GM19467 (cell line): ENCODE data around the gene TXLNB.
A peak's percentile ranks its signal among the peaks of the same experiment; 100 is the strongest.

Experiments
- ATAC-seq: cut with Tn5 transposase; IDR thresholded peaks from one replicate; pipeline ENCODE4 v1.9.1; 2021; ENCODE audit warnings: mild to moderate bottlenecking, moderate library complexity; ENCODE audit not compliant: unreplicated experiment

The TXLNB gene

DNA sequence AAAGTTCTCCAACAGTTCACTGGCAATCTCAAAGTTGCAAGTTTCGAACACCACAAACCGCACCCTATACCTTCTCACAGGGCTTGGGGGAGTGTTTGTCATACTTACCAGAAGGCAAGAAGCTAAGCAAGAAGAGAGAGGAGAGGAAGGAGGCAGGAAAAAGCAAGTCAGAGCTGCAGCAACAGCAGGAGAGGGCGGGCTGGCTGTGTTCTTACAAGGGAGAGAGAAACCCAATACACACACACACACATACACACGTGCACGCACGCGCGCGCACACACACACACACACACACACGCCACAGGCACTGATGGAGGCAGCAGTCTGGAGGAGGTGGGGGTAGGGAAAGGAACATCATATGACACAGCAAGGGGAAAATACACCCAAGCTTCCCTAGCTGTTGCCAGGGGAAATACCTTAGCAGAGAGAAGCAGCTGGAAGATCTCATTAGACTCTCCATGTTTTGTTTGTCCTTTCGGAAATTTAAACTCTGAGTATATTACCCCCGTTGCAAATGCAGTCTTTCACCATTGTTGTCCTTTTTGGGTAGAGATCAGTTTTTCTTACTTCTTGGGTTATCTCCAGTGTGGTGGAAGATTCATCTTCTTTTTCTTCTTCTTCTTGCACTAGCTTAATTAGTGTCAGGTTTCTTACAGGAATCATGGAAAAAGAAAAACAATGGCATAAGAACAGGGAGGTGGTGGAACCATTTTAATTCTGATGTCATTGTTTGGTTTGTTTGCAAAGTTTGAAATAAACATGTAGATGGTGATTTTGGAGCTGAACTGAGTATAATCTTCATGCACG is at the start of gene TXLNB:
Gene TXLNB (minus strand): TSS at position 186 of the 807 bp plus-strand sequence. CDS start 3,099 bp downstream, outside the sequence.
- peak; percentile 65 for ATAC-seq

DNA sequence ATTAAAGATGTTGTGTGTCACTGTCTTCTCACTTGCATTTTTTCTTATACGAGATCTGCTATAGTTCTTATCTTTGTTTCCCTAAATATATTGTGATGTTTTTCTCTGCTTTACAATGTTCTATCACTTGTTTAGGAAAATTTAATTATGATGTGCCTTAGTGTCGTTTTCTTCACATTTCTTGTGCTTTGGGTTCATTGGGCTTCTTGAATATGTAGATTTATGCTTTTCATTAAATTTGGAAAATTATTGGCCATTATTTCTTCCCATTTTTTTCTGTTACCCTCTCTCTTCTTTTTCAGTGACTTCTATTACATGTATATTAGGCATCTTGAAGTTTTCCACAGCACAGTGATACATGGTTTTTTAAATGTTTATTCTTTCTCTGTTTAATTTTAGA is 49.3 kb upstream of the TXLNB start:
- ATAC-seq: no peak

DNA sequence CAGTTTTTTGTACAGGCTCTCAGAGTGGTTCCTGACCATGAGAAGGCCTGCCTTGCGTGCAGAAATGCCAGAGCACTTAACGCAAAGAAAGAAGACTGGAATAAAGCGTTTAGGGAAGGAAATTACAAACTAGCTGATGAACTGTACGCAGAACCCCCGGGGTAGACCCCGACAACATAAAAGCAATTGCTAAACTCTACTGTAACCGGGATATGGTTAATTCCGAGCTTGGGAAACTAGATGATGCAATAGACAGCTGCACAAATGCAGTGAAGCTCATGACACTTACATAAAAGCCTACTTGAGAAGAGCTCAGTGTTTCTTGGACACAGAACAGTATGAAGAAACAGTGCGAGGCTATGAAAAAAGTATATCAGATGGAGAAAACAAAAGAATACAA is 47.0 kb upstream of the TXLNB start:
- ATAC-seq: no peak

DNA sequence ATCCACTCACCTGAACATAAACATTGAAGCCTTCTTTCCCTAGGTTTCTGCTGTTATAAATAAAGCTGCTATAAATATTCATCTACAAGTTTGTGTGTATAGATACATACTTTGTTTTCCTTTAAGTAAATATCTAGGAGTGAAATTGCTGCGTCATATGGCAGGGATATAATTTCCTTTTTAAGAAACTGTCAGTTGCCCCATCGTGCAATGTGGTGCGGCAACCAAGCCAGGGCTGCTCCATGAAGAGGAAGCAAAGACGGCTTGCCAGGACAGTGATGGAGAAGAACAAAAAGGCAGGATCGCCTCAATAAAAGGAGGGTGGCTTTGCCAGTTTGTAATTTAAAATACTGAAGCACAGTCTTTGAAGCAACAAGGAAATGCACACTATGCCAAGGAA is 46.0 kb upstream of the TXLNB start:
- no peak for ATAC-seq

DNA sequence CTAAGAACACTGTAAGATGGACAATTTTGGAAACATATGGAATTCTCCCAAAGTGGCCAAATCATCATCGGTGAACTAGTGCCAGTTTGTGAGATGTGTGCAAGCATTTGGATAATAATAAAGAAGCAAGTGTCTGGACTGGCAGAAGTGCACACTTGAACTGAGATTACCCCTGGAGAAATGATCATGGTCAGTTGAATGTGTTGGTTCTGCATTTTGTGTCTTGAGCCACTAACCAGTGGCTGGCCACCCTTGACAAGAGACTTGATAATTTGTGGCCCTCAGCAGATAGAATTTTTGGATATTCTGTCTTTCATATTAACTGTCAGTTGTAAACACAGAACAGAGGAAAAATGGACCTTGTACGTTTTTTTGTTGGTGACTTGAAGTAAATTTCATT is 45.2 kb upstream of the TXLNB start:
- ATAC-seq: no peak

DNA sequence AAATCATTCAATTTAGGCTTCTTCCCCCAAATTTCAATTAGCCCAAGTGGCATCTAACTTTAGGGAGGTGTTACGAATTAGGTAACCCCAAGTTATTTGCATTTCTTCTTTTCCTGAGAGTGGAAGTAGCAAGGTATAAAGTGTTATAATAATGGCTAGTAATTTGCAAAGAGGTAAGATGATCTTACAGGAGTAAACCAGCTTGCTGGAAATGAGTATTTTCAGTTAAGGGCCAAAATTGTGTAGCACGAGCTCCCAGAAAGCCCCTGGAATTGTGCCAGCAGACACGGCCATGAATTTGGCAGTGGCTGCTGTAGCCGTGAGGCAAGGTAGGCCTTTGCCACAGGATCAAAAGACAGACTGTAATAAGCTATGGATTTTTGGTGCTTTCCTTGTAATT is 44.7 kb upstream of the TXLNB start:
- ATAC-seq: no peak

DNA sequence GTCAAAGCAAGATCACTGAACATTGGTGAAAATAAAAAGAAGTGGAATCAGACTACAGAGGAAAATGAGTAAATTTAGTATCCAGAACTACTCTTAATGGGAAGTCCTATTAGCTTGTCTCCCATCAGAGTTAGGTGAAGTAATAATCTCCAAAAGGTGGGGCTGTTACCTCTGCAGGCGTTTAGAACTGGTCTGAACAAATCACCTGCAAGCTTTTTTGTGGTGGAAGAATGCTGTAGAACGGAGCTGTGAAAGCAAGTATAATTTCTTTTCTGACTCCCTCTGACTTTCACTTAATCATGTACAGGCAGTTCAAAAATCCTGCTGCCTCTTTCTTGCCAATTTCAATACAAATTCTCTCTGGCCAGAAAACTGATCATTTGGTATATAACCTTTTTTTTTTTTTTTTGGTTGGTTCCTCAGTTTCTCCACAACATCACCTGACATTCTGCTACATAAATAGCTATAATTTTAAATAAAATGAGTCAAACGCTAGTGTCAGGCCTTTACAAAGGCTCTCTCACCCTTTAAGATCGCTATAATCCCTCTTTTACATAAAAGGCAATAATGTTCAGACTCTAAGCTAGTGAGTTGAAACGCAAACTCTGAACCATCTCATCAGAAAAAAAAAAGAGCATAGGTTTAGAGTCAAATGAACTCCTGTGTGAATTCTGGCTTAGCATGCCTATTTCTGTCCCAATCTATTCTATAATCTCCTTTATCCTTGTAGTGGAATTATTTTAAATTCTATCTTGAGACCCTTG is 43.8 kb upstream of the TXLNB start:
- ATAC-seq: no peak

DNA sequence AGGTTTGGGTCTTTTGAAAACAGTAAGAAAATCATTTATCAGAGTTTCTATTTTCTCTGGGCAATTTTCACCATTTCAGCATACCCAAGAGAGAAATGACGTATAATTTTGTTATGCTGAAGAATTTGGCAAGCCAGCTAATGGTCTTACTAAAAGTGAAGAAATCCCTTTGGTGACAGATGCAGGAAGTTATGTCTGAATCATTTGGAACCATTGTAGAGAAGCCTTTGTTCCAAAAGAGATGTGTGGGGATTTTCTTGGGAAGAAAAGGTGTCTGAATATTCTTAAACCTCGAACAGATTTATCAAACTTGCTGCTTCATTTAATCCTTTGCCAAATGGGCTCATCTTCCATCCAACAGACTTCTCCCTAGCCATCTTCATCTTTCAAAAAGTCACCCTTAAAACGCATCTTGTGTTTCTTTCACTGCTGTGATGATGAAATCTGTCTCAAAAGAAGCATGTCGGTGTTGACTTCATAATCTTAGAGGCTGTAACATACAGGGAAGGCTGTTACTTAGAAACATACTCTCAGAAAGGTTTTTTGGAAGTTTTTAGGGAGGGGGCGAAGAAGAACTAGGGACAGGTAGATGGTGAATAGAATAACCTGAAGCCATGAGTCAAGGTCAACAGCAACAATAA is 43.1 kb upstream of the TXLNB start:
- no peak for ATAC-seq

DNA sequence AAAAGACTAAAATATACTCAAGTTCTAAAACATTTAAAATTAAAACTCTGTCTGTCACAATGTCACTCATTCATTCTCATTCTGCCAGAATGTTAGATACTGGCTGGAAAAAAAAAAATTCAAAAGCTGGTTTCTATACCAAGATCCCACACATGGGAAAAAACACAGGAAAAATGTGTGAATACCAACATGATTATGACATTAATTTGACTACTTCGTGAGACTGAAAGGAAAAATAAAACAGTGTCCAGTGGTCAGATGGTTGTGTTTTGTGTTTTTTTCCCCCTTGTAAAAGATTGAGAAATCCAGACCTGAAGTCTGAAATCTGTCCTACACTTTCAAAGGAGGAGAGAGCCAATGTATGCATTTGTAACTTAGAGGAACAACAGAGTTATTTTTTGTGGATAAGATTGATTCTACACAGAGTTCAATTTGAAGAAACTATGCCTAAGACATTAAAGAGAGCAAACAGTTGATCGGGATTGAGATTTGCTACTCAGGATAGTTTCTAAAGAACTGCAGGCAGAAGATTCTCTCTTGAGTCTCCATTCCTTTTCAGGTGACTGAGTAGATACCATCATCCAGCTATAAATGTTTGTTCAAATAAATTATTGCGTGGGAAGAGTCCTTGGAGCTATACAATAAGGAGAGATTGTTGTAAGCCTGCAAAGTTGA is 39.2 kb upstream of the TXLNB start:
- ATAC-seq: no peak

DNA sequence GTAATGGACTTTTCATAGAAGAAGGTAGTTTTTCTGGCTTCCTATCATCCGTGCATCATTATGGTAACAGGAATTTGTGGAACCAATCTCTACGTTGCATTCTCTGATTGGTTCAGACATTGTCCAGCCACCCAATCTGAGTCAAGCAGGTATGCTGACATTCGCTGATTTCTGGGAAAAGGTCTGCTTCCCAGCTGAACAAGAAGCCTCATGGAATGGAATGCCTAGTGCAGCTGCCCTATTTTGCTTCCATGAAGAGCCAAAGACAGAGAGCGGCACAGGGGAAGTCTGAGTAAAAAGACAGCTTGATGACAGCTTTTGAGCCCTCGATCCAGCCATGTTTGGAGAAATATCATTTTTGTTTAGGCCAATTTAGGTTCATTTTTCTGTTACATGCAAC is 38.5 kb upstream of the TXLNB start:
- no peak for ATAC-seq

DNA sequence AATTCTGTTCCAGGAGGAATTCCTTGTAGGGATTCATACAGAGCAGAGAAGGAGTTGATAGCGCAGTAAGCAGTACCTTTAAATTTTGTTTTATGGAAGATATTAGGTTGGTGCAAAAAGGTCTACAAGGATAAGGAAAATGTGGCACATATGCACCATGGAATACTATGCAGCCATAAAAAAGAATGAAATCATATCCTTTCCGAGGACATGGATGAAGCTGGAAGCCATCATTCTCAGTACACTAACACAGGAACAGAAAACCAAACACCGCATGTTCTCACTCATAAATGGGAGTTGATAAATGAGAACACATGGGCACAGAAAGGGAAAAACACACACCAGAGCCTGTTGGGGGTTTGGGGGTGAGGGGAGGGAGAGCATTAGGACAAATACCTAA is 37.4 kb upstream of the TXLNB start:
- ATAC-seq: no peak

DNA sequence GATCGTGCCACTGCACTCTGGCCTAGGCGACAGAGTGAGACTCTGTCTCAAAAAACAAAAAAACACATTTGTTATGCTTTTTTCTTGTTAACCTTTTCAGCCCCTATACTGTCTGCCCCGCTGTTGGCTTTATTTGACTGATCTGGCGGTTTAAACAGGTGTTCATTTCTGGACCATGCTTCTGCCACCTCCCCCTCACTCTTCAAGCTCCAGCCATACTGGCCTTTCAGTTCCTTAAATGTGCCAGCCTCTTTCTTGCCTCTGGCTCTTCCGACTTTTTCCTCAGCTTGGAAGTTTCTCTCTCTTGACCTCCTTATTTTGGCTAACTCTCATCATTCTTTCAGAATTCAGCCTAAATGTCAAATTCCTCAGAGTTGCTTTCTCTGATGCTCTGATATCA is 35.2 kb upstream of the TXLNB start:
- no peak for ATAC-seq

DNA sequence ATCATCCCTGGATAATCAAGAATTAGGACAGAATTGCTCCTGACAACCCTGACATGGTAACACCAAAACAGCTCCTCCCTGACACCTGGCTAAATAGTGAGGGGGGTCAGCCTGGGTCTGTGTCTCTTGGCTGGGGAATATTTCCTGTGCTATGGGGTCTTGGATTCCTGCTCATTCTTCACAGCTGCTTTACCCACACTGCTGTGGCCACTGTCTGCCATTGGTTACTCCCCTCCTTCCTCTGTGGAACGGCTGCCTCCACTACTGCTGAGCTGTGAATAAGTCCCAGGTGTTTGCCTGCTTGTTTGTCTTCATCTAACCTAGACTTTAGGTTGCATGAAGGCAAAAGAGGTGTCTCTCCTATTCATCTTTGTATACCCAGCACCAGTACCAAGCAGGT is 33.9 kb upstream of the TXLNB start:
- no peak for ATAC-seq

DNA sequence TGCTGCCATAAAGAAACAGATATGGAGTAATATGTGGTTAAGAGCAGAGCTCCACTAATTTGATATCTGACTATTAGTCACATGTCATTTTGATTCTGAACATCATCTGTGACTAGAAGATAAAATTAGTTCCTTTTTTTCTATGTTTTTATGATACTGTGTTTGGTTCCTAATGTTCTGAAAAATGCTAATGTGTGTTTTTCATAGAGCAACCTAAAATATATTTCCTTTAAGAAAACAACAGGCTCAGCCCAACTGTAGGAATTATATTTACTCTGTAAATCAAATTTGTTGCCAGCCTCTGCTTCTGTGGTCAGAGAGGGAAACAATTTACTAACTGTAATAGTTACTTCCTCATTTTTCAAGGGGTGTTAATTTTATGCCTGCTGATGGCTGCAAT is 33.3 kb upstream of the TXLNB start:
- peak; percentile 32 for ATAC-seq

DNA sequence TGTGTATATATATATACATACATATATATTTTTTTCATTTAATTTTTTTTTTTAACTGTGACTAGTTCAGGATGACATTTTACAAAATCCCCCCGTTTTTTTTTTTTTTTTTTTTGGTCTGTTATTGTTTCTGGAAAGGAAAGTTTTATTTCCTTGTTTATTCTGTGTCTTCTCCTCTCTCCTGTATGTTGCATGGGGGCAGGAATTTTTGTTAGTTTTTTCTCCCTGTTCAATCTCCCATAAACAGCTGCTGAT is 32.4 kb upstream of the TXLNB start:
- no peak for ATAC-seq

DNA sequence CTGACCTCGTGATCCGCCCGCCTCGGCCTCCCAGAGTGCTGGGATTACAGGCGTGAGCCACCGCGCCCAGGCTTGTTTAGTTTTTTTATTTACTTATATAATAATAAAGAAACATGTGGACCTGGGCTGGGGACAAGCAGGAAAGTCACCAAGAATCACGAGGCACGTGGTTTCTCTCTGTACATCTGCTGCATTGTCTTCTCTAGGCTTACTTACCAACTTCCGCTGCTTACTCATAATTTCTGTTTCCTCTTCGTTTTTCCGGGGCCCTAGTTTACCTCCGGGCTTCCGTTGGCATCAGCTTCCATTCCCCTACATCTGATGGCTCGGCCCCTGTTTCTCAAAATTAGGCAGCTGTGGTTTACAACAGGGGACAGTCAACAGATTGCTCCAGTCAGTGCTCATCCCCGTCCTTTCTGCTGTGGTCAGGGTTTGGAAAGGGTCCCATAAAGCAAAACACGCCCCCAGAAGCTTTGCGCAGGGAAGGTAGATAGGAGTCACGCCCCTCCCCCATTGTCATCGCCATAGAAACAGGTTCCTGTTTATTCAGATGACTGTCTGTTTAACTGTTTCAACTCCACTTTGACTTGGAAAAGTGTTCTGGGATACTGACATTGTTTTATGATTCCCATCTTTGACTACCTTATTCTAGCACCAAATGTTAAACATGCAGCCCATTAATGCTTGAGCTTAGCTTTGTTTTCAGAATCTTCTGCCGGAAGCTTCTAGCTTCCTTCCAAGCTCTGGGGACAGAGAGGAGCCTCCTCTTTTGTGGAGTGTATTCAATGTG is 31.9 kb upstream of the TXLNB start:
- ATAC-seq: peak; percentile 61

DNA sequence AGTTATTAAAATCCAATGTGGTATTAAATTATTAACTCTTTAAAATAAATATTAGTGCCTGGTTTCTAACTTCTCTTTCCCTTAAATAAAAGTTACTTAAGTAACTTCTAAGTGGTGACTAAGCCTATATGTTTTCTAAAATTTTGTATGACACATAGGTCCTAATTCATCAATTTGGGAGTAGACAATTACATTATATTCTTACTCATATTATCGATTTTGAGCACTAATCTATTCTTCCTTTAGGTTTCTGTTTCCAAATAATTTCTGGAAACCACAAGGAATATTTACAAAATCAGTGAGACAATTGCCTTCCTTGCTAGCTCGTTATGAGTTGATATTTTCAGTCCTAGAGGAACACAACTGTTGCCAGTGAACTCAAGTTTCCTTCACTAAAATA is 28.3 kb upstream of the TXLNB start:
- ATAC-seq: no peak

DNA sequence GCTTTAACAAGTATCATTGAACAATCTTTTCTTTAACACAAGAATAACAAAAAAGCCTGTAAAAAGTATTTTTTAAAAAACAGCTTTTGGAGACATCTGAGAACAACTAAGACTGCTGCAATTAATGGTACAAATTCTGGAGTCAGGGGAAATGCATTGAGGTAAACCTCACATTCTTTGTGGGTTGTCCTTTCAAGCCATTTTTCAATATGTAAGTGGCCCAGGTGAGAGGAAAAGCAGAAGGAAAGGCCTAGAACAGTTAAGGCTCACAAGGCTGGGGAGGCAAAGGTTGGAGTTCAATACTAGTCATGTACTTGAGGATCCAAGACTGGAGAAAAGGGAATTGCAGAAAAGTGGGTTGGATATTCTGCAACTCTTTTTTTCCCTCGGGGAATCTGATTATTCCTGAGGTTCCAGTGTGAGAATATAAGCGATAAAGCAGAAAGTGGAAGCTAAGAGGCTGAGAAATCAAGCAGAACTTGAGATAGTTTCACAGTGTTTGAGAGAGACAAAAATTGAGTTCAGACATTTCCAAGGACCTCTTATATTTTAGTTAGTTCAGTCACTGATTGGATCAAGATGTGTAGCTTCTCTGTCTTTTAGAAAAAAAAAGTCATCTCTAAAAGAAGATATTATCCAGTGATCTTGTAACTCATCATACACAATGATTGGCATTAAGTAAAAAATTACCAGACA is 25.0 kb upstream of the TXLNB start:
- no peak for ATAC-seq

DNA sequence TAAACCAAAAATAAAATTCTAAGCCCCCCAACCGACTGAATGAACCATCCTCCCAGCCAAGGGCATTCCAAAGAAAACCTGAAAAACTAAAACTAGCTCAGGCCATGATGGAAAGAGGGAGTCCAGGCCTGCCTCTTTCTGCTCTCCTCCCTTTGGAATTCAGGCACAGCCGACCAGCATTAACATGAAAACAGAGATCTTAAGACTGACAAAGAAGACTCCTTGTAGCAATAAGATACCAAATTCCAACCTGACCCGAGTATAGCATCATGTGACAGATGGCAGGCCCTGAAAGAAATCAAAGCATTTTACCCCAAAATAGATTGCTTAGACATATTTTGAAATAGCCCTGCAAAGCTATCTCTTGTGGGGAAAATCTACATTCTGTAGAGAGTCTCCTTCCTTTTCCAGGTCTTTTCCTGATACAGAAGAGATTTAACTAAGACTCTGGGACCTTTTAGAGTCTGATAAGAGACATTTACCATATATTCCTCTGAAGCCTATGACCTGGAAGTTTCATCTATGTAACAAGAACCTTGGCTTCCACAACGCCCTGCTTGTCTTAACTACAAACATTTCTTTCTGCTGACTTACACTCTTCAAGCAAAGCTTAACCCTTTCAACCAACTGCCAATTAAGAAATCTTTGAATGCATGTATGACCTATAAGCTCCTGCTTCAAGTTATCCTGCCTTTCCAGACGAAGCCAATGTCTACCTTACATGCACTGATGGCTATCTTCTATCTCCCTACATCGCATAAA is 22.2 kb upstream of the TXLNB start:
- no peak for ATAC-seq

DNA sequence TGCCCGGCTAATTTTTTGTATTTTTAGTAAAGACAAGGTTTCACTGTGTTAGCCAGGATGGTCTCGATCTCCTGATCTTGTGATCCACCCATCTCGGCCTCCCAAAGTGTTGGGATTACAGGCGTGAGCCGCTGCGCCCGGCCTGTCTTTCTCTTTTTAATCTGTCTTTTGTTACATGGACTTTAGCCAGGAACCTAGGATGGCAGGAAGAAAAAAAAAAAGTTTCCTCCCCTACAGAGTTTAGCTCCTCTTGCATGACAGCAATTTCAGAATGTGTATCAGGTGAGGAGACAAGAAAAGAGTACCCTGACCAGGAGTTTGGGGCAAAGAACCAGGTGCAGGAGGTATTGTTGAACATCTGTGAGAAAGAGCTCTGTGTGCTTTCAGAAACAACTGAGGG is 21.4 kb upstream of the TXLNB start:
- no peak for ATAC-seq
